Mesenteric fat pad (tissue), 1 donor: ENCODE data around the gene PROX2. TPM values are rescaled to one million over a fixed set of nuclear protein-coding genes. Genes with fewer than 3 reads are reported as not detected.

ENCODE experiments used
- DNase-seq: peaks from one replicate; pipeline ENCODE4 v3.0.0-alpha.2; 2020; ENCODE audit warnings: low spot score
- long read RNA-seq: library from polyadenylated mRNA; unstranded; transcript quantifications from one replicate; pipeline ENCODE4 v2.0.0, GENCODE V29; 2020
- total RNA-seq: library from RNA; stranded (reverse); fragmentation: NEBNext Ultra II Directional; extraction: Animal tissue kit (Norgen Biotek cat#: 25700); gene quantifications from one replicate; pipeline ENCODE4 v1.2.1, GENCODE V29; 2021
- donor health status: DM: yes; HTN: yes; CAD: no.

PROX2 gene, protein sequence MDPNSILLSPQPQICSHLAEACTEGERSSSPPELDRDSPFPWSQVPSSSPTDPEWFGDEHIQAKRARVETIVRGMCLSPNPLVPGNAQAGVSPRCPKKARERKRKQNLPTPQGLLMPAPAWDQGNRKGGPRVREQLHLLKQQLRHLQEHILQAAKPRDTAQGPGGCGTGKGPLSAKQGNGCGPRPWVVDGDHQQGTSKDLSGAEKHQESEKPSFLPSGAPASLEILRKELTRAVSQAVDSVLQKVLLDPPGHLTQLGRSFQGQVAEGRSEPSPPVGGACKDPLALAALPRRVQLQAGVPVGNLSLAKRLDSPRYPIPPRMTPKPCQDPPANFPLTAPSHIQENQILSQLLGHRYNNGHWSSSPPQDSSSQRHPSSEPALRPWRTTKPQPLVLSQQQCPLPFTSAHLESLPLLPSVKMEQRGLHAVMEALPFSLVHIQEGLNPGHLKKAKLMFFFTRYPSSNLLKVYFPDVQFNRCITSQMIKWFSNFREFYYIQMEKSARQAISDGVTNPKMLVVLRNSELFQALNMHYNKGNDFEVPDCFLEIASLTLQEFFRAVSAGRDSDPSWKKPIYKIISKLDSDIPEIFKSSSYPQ
- total RNA-seq, result not detected
- long read RNA-seq, result 0 reads

DNA sequence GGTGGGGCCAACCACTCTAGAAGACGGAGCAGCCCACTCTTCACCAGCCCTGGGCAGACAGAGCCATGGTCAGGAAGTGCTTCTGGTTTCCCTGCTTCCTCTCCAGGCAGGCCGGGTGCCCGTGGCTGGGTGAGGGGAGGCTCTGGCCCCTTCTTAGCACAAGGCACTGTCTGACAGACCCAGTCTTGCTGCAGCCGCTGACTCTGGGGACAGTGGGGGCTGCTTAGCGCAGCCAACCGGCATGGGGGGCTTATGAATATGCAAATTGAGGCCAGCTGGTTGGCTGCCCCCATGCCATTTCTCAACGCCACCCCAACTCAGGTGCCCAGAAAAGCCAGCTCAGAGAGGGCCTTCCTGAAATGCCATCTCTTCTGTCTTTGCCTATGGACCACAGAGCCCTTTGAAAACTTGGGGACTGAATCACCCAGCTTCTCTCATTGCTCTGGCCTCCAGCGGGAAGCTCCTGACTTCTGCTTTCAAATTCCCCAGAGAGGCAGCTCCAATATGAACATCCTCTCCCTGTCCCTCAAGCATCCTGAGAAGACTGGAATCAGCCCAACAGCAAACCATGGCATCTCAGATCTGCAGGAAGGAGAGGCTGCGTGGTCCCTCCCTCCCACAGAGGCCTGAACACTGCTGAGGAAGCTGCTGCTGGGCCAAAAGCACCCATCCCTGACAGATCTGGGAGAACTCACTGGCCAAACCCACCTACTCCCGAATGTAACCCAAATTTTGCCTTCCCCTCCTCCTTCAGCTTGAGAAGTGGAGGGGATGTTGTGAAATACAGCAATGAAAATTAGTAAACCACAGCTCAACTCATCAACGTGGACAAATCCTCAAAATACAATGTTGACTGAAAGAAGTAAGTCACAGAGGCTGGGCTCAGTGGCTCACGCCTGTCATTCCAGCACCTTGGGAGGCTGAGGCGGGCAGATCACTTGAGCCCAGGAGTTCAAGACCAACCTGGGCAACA is at the start of gene PROX2:
Gene PROX2 (minus strand): TSS at position 205 of the 973 bp plus-strand sequence. CDS start 12,311 bp downstream, outside the sequence.
- DNase-seq, result no peak

DNA sequence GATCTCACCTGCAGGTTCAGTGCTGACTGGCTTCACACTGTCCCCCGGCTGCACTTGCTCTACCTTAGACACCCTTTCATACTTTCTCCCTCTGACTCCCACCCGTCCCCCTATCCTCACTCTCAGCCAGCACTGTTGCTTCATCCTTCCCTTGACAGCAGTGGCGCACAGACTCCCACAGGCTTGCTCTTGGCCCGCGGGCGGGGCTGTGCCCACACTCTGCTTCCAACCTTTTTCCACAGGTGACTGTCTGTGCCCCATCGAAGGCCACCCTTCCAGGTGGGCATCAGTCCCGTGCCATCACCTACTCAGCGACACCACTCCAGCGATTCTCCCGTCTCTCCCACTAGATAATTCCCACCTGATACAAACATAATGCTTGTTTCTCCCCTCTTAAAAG is 48.1 kb upstream of the PROX2 start:
- no peak for DNase-seq

DNA sequence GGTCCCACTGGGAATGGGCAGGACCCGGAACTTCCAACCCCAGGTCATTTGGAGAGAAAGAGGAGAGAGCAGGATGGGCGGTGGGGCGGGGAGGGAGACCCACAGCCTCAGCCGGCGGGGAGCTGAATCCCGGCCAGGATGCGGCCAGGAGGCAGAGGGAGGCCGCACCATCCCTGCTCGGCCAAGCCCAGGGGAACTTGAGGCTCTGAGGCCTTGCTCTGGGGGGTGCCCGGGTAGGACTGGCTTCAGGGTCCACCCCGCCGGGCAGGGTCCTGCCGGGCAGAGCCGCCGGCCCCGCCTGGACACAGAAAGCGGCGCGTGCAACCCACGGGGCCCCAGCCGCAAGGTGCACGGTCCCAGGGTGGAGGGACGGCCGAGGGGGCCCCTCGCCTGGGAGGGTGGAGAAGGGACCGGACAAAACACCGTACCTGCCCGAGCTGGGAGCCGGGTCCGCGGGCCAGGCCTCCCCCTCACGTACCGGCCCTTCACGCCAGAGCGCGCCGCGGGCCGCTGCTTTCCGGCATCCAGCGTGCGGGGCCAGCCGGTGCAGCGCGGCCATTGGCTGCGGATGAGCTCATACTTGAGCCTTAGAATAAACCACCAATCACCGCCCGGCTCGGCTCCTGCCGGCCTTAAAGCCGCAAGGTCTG is 46.9 kb upstream of the PROX2 start, which contains the start of gene RPS6KL1:
Gene RPS6KL1 (minus strand): TSS at position 509 of the 650 bp plus-strand sequence. CDS start 1,719 bp downstream, outside the sequence.
- no peak for DNase-seq

DNA sequence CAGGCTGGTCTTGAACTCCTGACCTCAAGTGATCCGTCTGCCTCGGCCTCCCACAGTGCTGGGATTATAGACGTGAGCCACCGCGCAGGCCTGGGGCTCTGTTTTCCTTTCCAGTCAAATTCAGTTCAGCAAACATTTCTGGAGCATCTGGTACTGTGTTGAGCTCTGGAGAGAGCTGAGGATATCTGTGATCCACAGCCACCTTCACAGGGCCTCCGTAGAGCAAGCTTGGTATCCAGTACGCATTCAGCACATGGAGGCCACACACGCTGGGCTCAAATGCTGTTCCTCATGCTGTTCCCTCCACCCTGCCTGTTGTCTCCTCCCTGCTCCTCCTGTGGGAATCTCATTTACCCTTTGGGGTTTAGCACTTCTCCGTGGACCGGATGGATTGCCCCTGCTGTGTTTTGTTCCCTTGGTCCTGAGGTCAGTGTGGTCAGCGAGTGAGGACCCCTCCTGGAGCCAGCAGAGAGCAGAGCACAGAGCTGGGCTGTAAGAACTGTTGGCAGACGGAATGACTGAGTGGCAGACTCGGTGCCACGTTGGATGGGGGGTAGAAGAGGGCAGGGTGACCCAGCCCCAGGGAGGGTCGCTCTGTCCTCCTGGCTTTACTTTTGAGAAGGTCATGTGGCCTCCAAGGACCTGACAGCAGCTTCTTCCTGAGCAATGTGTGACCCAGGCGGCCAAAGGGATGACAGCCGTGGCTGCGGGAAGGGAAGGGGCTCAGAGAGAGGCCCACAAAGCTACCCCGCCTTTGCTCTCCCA is 46.2 kb upstream of the PROX2 start:
- no peak for DNase-seq

DNA sequence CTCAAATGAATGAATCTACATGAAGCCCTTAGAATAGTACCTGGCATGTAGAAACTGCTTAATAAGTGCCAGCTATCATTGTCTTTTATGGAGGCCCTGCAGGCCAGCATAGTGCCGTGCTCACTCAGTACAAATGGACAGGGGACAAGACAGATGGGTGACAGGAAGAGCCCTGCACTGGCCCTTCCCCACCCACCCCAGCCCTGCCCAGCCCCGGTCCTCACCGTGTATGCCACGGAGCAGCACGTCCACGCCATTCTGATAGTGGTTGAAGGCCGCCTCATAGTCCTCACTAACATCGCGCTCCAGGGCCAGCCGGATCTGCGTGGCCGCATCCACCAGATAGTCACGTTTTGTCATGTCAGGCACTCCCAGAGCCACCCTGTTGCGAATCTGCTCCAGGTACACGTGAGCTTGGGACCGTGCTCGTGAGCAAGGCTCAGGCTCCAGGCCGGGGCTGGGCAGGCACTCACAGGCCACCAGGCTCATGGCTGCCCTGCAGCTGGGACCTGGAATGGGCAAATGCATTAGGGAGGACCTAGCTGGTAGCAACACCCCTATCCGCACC is 45.2 kb upstream of the PROX2 start:
- no peak for DNase-seq

DNA sequence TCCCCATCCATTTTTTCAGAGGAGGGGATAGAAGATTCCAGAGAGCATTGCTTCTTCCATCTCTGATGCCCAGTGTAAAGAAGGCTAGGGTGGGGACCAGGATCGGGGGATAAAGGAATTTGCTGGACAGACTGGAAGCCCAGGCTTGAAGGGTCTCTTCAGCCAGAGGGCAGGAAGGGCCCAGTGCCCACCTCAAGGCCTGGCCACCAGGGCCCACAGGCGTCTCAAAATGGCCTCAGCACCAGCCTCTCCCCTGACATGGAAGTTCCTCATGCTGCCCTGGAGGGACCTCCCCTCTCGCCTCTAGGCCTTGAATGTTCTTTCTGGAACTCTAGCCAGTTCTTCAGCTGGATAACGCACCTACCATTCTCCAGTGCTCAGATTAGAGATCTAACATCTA is 44.3 kb upstream of the PROX2 start:
- DNase-seq, result no peak

DNA sequence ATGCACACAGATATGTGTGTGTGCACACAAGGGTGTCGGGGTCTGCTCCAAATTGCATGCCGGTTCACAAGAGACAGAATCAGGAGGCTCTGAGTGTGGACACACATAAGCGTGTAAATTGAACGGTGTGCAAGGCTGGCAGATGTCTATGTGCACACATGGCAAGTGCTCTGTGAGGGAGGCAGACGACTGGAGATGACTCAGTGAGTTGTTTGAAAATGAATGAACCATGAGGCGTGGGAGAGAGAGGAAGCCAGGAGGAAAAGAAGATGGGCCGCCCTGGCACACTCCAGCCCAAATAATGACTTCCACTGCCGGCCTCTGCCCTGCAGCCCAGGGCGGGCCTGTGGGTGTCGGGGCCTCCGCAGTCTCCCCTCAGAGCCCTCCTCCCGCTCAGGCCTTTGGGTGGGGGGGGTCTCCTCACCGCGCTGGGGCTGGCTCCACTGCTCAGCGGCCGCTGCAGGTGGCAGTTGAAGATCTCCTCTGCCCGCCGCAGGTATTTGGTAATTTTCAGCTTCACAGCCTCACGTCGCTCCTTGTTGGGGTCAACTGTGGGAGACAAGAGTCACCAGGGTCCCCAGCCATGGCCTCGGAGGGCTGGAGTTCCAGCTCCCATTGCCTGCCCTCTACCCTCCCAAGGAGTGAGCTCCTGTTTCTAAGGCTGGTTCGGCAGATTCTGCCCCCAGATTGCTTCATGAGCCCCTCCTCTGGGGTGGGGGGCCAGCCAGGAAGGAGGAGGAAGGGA is 43.6 kb upstream of the PROX2 start:
- peak; percentile 43 for DNase-seq

DNA sequence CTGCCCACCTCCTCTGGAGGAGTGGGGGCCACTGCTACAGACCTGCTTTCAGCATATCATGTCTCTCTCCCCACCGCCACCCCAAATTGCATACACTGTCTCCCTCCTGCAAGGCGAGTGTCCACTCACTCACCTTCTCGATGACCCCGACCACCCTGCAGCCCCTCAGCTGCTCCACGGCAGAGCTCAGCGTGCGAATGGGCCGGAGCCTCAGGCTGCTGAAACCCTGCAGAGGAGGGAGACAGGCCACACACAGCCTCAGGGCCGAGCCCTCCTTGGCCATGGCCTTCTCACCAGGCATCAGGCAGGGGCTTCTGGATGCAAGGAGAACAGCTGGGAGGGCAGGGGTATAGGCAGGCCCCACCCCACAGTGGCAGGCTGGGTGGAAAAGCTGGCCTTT is 42.4 kb upstream of the PROX2 start:
- DNase-seq, result no peak

DNA sequence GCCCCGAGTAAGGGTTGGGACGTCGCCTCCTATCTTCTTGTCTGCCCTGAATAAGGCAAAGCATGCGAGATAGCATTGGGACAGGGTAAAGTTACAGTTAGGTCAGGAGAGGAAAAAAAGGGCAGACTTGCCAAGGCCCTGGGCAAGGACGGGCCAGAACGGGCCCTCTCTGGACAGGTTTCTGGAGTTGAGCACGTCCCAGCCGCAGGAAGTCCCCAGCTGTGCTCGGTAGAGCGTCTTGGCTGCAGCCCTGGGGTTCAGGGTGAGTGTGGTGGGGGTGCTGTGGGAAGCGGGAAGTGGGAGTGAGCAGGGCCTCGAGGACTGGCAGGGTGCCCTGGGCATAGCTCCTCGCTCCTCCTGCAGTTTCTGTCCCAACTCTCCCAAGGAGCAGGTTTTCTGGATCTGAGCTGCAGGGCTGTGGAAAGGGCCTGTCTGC is 41.7 kb upstream of the PROX2 start:
- no peak for DNase-seq

DNA sequence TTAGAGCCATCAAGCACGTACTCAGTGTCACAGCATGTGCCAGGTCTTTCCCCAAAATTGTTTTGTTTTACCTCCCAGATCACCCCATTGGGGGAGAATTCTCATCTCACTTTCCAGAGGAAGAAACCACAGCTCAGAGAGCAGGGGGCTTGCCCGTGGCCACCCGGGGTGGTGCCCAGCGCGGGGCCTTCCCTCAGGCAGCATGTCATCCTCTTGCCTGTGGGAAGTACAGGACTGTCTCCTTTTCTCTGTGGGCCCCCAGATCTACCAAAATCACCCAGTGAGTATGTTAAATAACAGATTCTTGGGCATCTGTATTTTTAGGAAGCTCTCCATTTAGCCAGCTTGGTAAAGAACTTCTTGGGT is 41.2 kb upstream of the PROX2 start:
- no peak for DNase-seq

DNA sequence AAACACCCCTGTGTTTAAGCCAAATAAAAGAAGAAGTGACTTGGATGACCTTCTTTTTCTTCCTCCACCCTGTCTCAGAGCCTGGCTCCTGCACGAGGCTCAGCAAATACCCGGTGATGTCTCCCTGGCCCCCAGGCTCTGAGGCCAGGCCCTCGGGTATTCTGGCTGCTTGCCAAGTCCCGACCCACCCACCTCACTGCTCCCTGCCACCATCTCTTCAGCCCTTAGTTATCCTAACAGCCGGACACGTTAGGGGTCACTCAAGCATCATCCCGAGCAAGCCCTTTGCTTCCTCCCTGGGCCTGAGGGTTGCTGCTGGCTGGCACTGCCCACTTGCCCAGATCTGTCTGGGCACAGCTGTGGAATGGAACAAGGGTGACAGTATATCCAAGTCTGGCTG is 39.9 kb upstream of the PROX2 start:
- no peak for DNase-seq

DNA sequence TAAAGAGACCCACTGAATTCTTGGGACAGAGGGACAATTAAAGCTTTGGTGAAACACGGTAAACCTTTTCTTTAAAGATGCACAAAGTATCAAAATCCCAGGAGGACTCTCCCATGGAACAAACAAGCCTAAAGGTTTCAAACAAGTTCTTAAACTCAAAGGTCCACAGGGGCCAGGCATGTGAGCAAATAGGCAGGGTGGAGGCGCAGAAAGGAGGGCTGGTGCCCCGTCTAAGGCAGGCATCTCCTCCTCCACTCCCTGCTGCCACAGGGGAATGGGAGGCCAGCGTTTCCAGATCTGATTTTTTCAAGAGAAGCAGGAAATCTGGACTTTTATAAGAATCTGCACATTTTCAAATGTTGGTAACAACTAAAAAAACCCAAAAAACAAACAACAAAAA is 39.5 kb upstream of the PROX2 start:
- no peak for DNase-seq

DNA sequence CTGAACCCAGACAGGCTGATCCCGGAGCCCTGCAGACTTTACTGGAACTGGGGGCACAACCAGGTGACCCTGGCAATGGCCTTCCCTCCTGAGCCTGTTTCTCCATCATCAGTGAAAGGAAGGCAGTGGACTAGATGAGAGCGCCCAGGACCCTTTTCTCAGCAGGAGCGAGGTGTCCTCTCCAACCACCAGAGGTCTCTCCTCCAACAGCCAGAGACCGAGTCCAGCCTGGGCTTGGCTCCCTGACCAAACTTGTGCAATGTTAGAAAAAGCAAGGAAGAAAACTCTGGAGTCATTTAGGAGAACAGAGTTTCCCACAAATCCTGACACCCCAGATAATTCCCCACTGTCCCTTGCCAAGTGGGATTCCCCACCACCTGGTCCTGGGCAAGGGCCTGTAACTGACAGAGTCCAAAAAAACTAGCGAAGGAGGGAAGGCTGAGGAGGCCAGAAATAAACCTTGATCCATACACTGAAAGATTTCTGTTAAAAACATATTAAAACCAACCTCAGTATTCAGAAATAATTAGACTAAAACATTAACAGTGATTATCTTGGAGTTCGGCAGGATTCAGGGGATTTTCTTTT is 38.1 kb upstream of the PROX2 start:
- no peak for DNase-seq

DNA sequence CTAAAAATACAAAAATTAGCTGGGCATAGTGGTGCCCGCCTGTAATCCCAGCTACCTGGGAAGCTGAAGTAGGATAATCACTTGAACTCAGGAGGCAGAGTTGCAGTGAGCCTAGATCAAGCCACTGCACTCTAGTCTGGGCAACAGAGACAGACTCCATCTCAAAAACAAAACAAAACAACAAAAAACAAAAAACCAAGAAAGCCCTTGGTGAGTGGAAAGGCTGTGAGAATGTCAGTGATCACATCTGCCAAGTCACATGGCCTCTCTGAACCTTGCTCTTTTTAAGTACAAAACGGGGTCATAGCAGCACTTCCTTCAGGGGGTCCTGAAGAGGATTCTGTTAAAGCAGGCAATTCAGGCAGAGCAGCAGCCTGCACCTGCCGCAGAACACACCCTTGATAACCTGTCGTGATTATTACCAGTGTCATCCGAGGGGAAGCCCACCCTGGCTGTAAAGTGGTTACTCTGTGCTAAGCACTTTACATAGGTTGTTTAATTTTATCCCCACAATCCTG is 37.5 kb upstream of the PROX2 start:
- no peak for DNase-seq

DNA sequence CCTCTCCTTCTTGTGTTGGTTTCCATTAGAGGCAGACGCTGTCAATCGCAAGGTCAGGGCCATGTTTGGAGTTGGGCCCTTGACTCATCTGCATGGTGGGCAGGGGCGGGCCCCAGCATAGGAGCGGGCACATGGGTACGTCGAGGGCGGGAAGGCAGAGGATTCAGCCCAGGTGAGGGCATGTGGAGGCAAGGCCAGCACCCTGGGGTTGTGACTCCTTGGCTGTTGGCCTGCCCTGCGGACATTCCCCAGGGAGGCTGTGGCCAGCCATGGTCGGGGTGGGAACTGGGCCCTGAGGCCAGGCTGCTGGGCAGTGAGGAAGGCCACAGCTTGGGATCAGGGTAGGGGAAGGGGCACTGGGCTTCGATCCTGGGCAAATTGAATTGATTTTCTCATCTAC is 36.9 kb upstream of the PROX2 start:
- DNase-seq, result no peak

DNA sequence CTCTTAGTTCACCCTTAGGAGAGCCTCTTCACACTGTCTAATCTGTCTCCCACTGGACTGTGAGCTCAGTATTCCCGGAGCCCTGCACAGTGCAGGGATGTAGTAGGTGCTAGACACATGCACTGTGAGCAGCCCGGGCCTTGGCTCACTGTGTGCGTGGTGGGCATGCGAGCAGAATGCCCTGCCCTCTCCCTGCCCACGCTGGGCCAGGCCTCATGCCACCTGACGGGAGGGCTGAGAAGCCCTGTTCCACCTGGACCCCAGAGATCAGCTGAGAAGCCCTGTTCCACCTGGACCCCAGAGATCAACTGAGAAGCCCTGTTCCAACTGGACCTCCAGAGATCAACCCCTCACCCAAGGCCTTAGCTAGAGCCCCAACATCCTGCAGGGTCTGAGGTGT is 36.2 kb upstream of the PROX2 start:
- DNase-seq, result no peak

DNA sequence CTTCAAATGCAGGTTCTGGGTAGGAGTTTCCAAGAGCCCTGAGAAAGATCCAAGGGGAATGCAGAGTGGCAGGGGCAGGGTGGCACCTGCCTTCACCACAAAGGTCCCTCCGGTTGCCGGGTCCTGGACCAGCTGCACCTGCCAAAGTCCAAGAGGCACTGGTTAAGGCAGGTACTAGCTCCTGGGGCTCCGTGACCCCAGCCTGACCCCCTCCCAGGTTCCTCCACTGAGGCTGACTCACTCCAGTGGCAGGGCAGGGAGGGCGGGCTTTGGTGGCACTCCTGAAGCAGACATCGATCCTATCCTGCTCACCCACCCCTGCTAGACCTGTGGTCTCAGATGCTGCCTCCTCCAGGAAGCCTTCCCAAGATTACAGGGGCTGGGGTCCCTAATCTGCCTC is 35.8 kb upstream of the PROX2 start:
- no peak for DNase-seq

DNA sequence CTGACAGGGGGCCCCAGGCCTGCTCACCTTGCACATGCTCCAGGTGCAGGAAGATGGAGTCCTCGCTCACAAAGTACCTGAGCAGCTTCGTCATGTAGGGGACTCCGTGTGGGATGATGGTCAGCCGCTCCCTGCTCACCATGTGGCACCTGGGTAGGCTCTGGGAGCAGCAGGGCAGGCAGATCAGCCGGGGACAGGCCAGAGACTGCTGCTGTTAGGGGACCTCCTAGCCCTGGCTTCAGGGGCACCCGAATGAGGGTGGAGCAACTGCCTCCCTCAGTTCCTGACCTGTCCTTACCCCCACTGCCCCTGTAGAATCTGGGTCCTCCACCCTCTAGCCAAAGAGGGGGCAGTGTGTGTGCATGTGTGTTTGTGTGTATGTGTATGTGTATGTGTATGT is 35.3 kb upstream of the PROX2 start:
- no peak for DNase-seq

DNA sequence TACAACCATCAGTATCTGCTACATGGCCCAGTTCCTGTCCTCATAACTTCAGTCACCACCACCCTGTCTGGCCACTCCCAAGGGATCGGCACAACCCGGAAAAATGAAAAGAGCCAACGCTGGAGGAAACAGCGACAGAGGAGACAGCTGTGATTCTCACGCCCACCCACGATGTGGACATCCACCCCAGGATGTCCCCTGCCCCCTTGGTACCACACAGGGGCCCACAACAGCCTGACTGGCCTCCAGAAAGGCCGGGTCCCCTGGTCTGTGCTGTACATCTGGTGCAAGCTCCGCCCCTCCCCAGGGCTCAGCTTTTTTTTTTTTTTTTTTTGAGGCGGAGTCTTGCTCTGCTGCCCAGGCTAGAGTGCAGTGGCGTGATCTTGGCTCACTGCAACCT is 34.6 kb upstream of the PROX2 start:
- DNase-seq, result no peak
